ENCODE data around the gene RAP1GAP2. TPM values are rescaled to one million over a fixed set of nuclear protein-coding genes. Genes with fewer than 3 reads are reported as not detected.

Gene RAP1GAP2
- total RNA-seq, 1 donor from 2014 or later: 8.6 TPM

DNA sequence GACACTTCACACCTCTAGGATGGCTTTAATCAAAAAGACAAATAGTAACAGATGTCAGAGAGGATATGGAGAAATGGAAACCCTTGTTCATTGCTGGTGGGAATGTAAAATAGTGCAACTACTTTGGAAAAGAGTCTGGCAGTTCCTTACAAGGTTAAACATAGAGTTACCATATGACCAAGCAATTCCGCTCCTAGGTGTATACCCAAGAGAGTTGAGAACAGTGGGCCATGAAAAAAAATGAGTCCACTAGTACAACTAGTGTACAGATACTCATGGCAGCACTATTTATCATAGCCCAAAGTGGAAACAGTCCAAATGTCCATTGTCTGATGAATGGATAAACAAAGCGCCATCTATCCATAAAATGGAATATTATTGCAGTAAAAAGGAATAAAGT lies 228.1 kb downstream of the RAP1GAP2 start:
- Histone ChIP-seq H3K27me3 (ENCODE audit: insufficient read depth, low read length) (no peaks in the 10 kb centered on the region), H3K9ac (ENCODE audit: low read length) (no peak overlapping the region), H3K36me3 (ENCODE audit: insufficient read depth, low read length) (no peaks in the 10 kb centered on the region), H3K4me1 (ENCODE audit: insufficient read depth, low read length) (no peaks in the 10 kb centered on the region), H3K9me3 (ENCODE audit: insufficient read depth, low read depth, low read length) (peaks cover 15% of the 10 kb centered on the region), H3K79me2 (ENCODE audit: insufficient read depth, low read length) (no peaks in the 10 kb centered on the region), H2AFZ (ENCODE audit: low read depth, low read length) (no peak overlapping the region), H3K4me2 (ENCODE audit: low read length) (no peak overlapping the region), H4K20me1 (ENCODE audit: insufficient read depth, low read length) (no peaks in the 10 kb centered on the region), H3K4me3 (ENCODE audit: insufficient read depth, low read depth, low read length) (no peak overlapping the region), H3K27ac (ENCODE audit: low read depth, low read length) (no peak overlapping the region)
- no peak for TF ChIP-seq EZH2 (IDR thresholded peaks at IDR 0.05; ENCODE audit: insufficient read depth, low read length)
- TF ChIP-seq, protein P1, sequence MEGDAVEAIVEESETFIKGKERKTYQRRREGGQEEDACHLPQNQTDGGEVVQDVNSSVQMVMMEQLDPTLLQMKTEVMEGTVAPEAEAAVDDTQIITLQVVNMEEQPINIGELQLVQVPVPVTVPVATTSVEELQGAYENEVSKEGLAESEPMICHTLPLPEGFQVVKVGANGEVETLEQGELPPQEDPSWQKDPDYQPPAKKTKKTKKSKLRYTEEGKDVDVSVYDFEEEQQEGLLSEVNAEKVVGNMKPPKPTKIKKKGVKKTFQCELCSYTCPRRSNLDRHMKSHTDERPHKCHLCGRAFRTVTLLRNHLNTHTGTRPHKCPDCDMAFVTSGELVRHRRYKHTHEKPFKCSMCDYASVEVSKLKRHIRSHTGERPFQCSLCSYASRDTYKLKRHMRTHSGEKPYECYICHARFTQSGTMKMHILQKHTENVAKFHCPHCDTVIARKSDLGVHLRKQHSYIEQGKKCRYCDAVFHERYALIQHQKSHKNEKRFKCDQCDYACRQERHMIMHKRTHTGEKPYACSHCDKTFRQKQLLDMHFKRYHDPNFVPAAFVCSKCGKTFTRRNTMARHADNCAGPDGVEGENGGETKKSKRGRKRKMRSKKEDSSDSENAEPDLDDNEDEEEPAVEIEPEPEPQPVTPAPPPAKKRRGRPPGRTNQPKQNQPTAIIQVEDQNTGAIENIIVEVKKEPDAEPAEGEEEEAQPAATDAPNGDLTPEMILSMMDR (IDR thresholded peaks at IDR 0.05; ENCODE audit: insufficient read depth, low read depth, low read length): no peak
- Mint-ChIP-seq H3K4me1 (ENCODE audit: low read depth, unreplicated experiment) (no peaks in the 10 kb centered on the region), H3K9me3 (ENCODE audit: unreplicated experiment) (peaks cover 32% of the 10 kb centered on the region), H3K36me3 (ENCODE audit: low read depth, unreplicated experiment) (peaks cover 42% of the 10 kb centered on the region), H3K4me3 (ENCODE audit: unreplicated experiment) (no peak overlapping the region), H3K27me3 (ENCODE audit: low read depth, unreplicated experiment) (no peaks in the 10 kb centered on the region), H3K27ac (ENCODE audit: unreplicated experiment) (no peak overlapping the region)
- FAIRE-seq: no peak
- no peak for DNase-seq (ENCODE audit: low read depth)

DNA sequence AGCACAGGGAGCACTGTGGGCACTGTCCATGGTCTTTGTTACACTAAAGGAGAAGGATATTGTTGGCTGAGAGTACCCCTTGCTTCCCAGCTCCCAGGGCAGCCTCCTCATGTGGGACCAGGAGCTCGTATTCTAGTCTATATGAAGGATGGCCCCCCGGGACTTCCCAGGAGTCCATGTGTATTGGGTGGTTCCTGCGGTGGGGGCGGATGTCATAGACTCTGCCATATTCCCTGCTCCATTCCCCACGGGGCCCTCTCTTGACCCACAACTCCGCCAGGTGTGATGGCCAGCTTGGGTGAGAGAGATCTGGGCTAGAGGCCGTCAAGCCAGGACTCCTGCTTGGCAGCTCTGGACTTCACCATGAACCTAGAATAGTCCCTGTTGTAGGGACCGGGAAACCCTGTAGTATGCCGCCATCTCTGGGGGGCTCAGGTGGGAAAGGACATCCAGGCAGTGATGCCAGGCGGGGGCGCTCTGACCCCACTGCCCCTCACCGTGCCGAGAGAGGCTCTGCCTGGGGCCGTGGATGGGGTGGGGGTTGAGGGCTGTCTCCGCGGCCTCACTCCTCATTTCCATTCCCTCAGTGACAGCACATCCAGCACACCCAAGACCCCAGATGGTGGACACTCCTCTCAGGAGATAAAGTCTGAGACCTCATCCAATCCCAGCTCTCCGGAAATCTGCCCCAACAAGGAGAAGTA lies 229.3 kb downstream of the RAP1GAP2 start:
- TF ChIP-seq EZH2 (IDR thresholded peaks at IDR 0.05; ENCODE audit: insufficient read depth, low read length): no peak
- TF ChIP-seq, protein P1 (IDR thresholded peaks at IDR 0.05; ENCODE audit: insufficient read depth, low read depth, low read length): no peak
- no peaks in the 10 kb centered on the region for H3K27me3 ChIP-seq (ENCODE audit: insufficient read depth, low read length)
- H3K4me1 ChIP-seq (ENCODE audit: insufficient read depth, low read length): peaks cover 4% of the 10 kb centered on the region
- H3K27ac ChIP-seq (ENCODE audit: low read depth, low read length): no peak overlapping the region
- H3K9ac ChIP-seq (ENCODE audit: low read length): no peak overlapping the region
- Mint-ChIP-seq H3K4me3 (ENCODE audit: unreplicated experiment) (no peak overlapping the region), H3K9me3 (ENCODE audit: unreplicated experiment) (peaks cover 30% of the 10 kb centered on the region), H3K27me3 (ENCODE audit: low read depth, unreplicated experiment) (no peaks in the 10 kb centered on the region), H3K36me3 (ENCODE audit: low read depth, unreplicated experiment) (peaks cover 38% of the 10 kb centered on the region), H3K4me1 (ENCODE audit: low read depth, unreplicated experiment) (peaks cover 4% of the 10 kb centered on the region), H3K27ac (ENCODE audit: unreplicated experiment) (no peak overlapping the region)
- no peaks in the 10 kb centered on the region for H3K36me3 ChIP-seq (ENCODE audit: insufficient read depth, low read length)
- H3K4me3 ChIP-seq (ENCODE audit: insufficient read depth, low read depth, low read length): no peak overlapping the region
- H3K79me2 ChIP-seq (ENCODE audit: insufficient read depth, low read length): no peaks in the 10 kb centered on the region
- H2AFZ ChIP-seq (ENCODE audit: low read depth, low read length): no peak overlapping the region
- H3K9me3 ChIP-seq (ENCODE audit: insufficient read depth, low read depth, low read length): peaks cover 15% of the 10 kb centered on the region
- DNase-seq (ENCODE audit: low read depth) (no peak), FAIRE-seq (no peak)
- no peak overlapping the region for H3K4me2 ChIP-seq (ENCODE audit: low read length)
- H4K20me1 ChIP-seq (ENCODE audit: insufficient read depth, low read length): no peaks in the 10 kb centered on the region
